IMR-90 (cell line): Measurements from ENCODE around the gene DYNC1H1. TPM values are rescaled to one million over a fixed set of nuclear protein-coding genes. Genes with fewer than 3 reads are reported as not detected.

Source experiments
- ATAC-seq: fragments of 200-7000 bp; cut with Tn5 transposase; 2 replicates; pipeline ENCODE4 v1.9.1; 2020; ENCODE audit warnings: low read depth, mild to moderate bottlenecking, moderate library complexity
- BruUV-seq: library from RNA; stranded (reverse); fragments of 400-500 nt; replicated peaks from 2 replicates; lab custom pipeline; 2021; lab: Mats Ljungman, UMichigan
- CTCF ChIA-PET: fragments of 300-600 bp; formaldehyde crosslinking; extraction: SDS; loops from one replicate; lab custom pipeline; 2021; ENCODE audit warnings: antibody characterized with exemption; lab: Yijun Ruan, JAX
- POLR2A ChIA-PET: fragments of 300-600 bp; sonication (Branson Sonifier 250); formaldehyde crosslinking; loops from one replicate; lab custom pipeline; 2022; ENCODE audit warnings: antibody characterized with exemption; ENCODE audit not compliant: unreplicated experiment; lab: Charles Lee
- DNase-seq: peaks from one replicate; pipeline ENCODE4 v3.0.0; 2013
- H2AFZ ChIP-seq: replicated peaks from 2 replicates; pipeline ENCODE3; 2013; ENCODE audit warnings: low read length, mild to moderate bottlenecking; ENCODE audit not compliant: poor library complexity
- H2AK5ac ChIP-seq: 2 replicates; pipeline ENCODE4 v1.6.1; 2013; ENCODE audit warnings: low read depth, low read length, inconsistent platforms
- H2AK9ac ChIP-seq: replicated peaks from 2 replicates; pipeline ENCODE3; 2013; ENCODE audit warnings: mild to moderate bottlenecking, low read depth, low read length, moderate library complexity; ENCODE audit not compliant: poor library complexity
- H2BK120ac ChIP-seq: 2 replicates; pipeline ENCODE4 v1.6.1; 2013; ENCODE audit warnings: low read depth, low read length, inconsistent platforms
- H2BK15ac ChIP-seq: 3 replicates; pipeline ENCODE4 v1.6.1; 2013; ENCODE audit warnings: low read depth, low read length, inconsistent platforms
- H2BK20ac ChIP-seq: 2 replicates; pipeline ENCODE4 v1.6.1; 2013; ENCODE audit warnings: low read depth, mild to moderate bottlenecking, inconsistent platforms, low read length, moderate library complexity
- H2BK5ac ChIP-seq: 2 replicates; pipeline ENCODE4 v1.6.1; 2013; ENCODE audit warnings: mild to moderate bottlenecking, low read depth, low read length, inconsistent platforms; ENCODE audit not compliant: poor library complexity, severe bottlenecking
- H3K14ac ChIP-seq: replicated peaks from 2 replicates; pipeline ENCODE4 v1.6.1; 2013; ENCODE audit warnings: low read depth, low read length, inconsistent platforms
- H3K18ac ChIP-seq: 2 replicates; pipeline ENCODE4 v1.6.1; 2013; ENCODE audit warnings: low read depth, low read length, control low read depth
- H3K23ac ChIP-seq: 2 replicates; pipeline ENCODE4 v1.6.1; 2013; ENCODE audit warnings: low read depth, low read length, inconsistent platforms
- H3K27ac ChIP-seq: 2 replicates; pipeline ENCODE4 v1.5.1; 2013; ENCODE audit warnings: mild to moderate bottlenecking, control low read depth, low read length; ENCODE audit not compliant: insufficient read depth
- H3K27me3 ChIP-seq: 2 replicates; pipeline ENCODE4 v1.6.1; 2013; ENCODE audit warnings: low read length; ENCODE audit not compliant: control insufficient read depth, insufficient read depth
- H3K36me3 ChIP-seq: 2 replicates; pipeline ENCODE4 v1.6.1; 2013; ENCODE audit warnings: low read length, mixed read lengths; ENCODE audit not compliant: control insufficient read depth, insufficient read depth
- H3K4ac ChIP-seq: 2 replicates; pipeline ENCODE4 v1.6.1; 2013; ENCODE audit warnings: low read depth, low read length, inconsistent platforms
- H3K4me1 ChIP-seq: 2 replicates; pipeline ENCODE4 v1.6.1; 2013; ENCODE audit warnings: low read length, mixed read lengths; ENCODE audit not compliant: control insufficient read depth, insufficient read depth
- H3K4me2 ChIP-seq: 2 replicates; pipeline ENCODE4 v1.6.1; 2013; ENCODE audit warnings: low read depth, mild to moderate bottlenecking, control low read depth, low read length, moderate library complexity
- H3K4me3 ChIP-seq: 2 replicates; pipeline ENCODE4 v1.5.1; 2013; ENCODE audit warnings: low read depth, mild to moderate bottlenecking, control low read depth, low read length, moderate library complexity; ENCODE audit not compliant: insufficient read depth
- H3K56ac ChIP-seq: 2 replicates; pipeline ENCODE4 v1.6.1; 2013; ENCODE audit warnings: low read length, inconsistent platforms; ENCODE audit not compliant: insufficient read depth; ENCODE audit errors: extremely low read depth
- H3K79me1 ChIP-seq, 2 experiments: 2 replicates each; pipeline ENCODE4 v1.6.1; 2013; ENCODE audit warnings: low read length in 2 of 2, inconsistent platforms in 1 of 2, low read depth in 1 of 2
- H3K9ac ChIP-seq: 2 replicates; pipeline ENCODE4 v1.6.1; 2013; ENCODE audit warnings: low read depth, low read length, control low read depth
- H3K9me1 ChIP-seq: 2 replicates; pipeline ENCODE4 v1.6.1; 2013; ENCODE audit warnings: low read length, inconsistent platforms; ENCODE audit not compliant: insufficient read depth
- H3K9me3 ChIP-seq: 2 replicates; pipeline ENCODE4 v1.6.1; 2013; ENCODE audit warnings: low read length; ENCODE audit not compliant: control insufficient read depth, insufficient read depth
- H4K20me1 ChIP-seq: 2 replicates; pipeline ENCODE4 v1.6.1; 2013; ENCODE audit warnings: low read length, inconsistent platforms; ENCODE audit not compliant: insufficient read depth
- H4K5ac ChIP-seq: 2 replicates; pipeline ENCODE4 v1.6.1; 2013; ENCODE audit warnings: mild to moderate bottlenecking, low read depth, low read length, control low read depth
- H4K8ac ChIP-seq, 2 experiments: 2 replicates each; pipeline ENCODE4 v1.6.1; 2013; ENCODE audit warnings: low read depth in 2 of 2, low read length in 2 of 2, control low read depth in 1 of 2, inconsistent platforms in 1 of 2
- H4K91ac ChIP-seq: 2 replicates; pipeline ENCODE4 v1.6.1; 2013; ENCODE audit warnings: low read depth, low read length, inconsistent platforms; ENCODE audit not compliant: insufficient read depth
- BHLHE40 ChIP-seq: fragments of 150-350 bp; IDR thresholded peaks from 2 replicates; pipeline ENCODE4 v1.6.1; 2016; ENCODE audit warnings: mild to moderate bottlenecking, low read depth, low read length
- CEBPB ChIP-seq: IDR thresholded peaks from 2 replicates; pipeline ENCODE4 v1.6.1; 2012; ENCODE audit warnings: low read depth, low read length, improper control_type of control experiment
- CHD1 ChIP-seq: IDR thresholded peaks from 2 replicates; pipeline ENCODE4 v1.6.1; 2012; ENCODE audit warnings: low read depth, low read length, improper control_type of control experiment
- FOS ChIP-seq: fragments of 150-350 bp; IDR thresholded peaks from 2 replicates; pipeline ENCODE4 v1.6.1; 2016; ENCODE audit warnings: low read depth, low read length
- MAFK ChIP-seq: IDR thresholded peaks from 2 replicates; pipeline ENCODE4 v1.6.1; 2012; ENCODE audit warnings: low read depth, low read length, improper control_type of control experiment
- MAZ ChIP-seq: IDR thresholded peaks from 2 replicates; pipeline ENCODE4 v1.6.1; 2012; ENCODE audit warnings: low read depth, mild to moderate bottlenecking, low read length, improper control_type of control experiment, moderate library complexity, borderline replicate concordance
- MXI1 ChIP-seq: IDR thresholded peaks from 2 replicates; pipeline ENCODE4 v1.6.1; 2012; ENCODE audit warnings: low read depth, mild to moderate bottlenecking, low read length, moderate library complexity, borderline replicate concordance
- NFE2L2 ChIP-seq: fragments of 150-350 bp; IDR thresholded peaks from 2 replicates; pipeline ENCODE4 v1.6.1; 2016; ENCODE audit warnings: low read depth, mild to moderate bottlenecking, low read length
- POLR2A ChIP-seq: IDR thresholded peaks from 2 replicates; pipeline ENCODE4 v1.6.1; 2012; ENCODE audit warnings: mild to moderate bottlenecking, low read depth, low read length
- RAD21 ChIP-seq: IDR thresholded peaks from 2 replicates; pipeline ENCODE4 v1.6.1; 2012; ENCODE audit warnings: low read length, improper control_type of control experiment
- RCOR1 ChIP-seq: IDR thresholded peaks from 2 replicates; pipeline ENCODE4 v1.6.1; 2012; ENCODE audit warnings: mild to moderate bottlenecking, low read length, improper control_type of control experiment; ENCODE audit not compliant: insufficient replicate concordance
- RFX5 ChIP-seq: IDR thresholded peaks from 2 replicates; pipeline ENCODE4 v1.8.0; 2012; ENCODE audit warnings: low read depth, mild to moderate bottlenecking, low read length, moderate library complexity
- SMC3 ChIP-seq: fragments of 150-350 bp; IDR thresholded peaks from 2 replicates; pipeline ENCODE4 v1.6.1; 2016; ENCODE audit warnings: low read depth, mild to moderate bottlenecking, antibody characterized with exemption, low read length, moderate library complexity
- WGBS, 2 experiments: methylation state at CpG; one replicate each; pipeline versions ENCODE4 v1.1.5 to v1.1.7; 2013; ENCODE audit warnings: missing lambda C conversion rate in 2 of 2; ENCODE audit not compliant: insufficient read length in 1 of 2; ENCODE audit errors: extremely low coverage in 2 of 2; 5-methylcytosine and 5-hydroxymethylcytosine counted together
- dilution Hi-C: fragments of 300-500 bp; cut with HindIII; formaldehyde crosslinking; loops from one replicate; pipeline ENCODE4 v1.14.3; 2018; ENCODE audit warnings: low sequenced_read_pairs; ENCODE audit not compliant: unreplicated experiment
- in situ Hi-C: fragments of 300-500 bp; cut with MboI; formaldehyde crosslinking; loops from 3 replicates; pipeline ENCODE4 v1.14.3; 2019; ENCODE audit warnings: low sequenced_read_pairs, inconsistent platforms, mixed read lengths
- intact Hi-C: fragments of 100-400 bp; cut with micrococcal nuclease; formaldehyde crosslinking; loops from 2 replicates; pipeline ENCODE4 v1.10.0; 2022
- polyA plus RNA-seq, 3 experiments: library from polyadenylated mRNA; depleted of rRNA; stranded (reverse); fragments of >200 nt; gene quantifications; 2 replicates each; pipeline ENCODE4 v1.2.3, GENCODE V29; 2012; ENCODE audit warnings: low replicate concordance in 1 of 3
- total RNA-seq: library from RNA; depleted of rRNA; stranded (reverse); fragments of >200 nt; gene quantifications from 2 replicates; pipeline ENCODE4 v1.2.3, GENCODE V29; 2012
- TF ChIP-seq, protein P1 (sequence below): fragments of 150-350 bp; IDR thresholded peaks from 2 replicates; pipeline ENCODE4 v1.6.1; 2016; ENCODE audit warnings: low read depth, mild to moderate bottlenecking, low read length, moderate library complexity, borderline replicate concordance
- TF ChIP-seq, protein P2 (sequence below): fragments of 150-350 bp; IDR thresholded peaks from 2 replicates; pipeline ENCODE4 v1.6.1; 2017; ENCODE audit warnings: mild to moderate bottlenecking, antibody characterized with exemption, low read length, low read depth
- TF ChIP-seq, protein P3 (sequence below): conservative IDR thresholded peaks from 2 replicates; pipeline ENCODE4 v1.5.1; 2012; ENCODE audit warnings: mild to moderate bottlenecking, low read depth, low read length, improper control_type of control experiment

The DYNC1H1 gene
- total and polyA plus RNA-seq, 2 of the 4 experiments (the other 2 are of a cell fraction): 240 to 670 TPM

DNA sequence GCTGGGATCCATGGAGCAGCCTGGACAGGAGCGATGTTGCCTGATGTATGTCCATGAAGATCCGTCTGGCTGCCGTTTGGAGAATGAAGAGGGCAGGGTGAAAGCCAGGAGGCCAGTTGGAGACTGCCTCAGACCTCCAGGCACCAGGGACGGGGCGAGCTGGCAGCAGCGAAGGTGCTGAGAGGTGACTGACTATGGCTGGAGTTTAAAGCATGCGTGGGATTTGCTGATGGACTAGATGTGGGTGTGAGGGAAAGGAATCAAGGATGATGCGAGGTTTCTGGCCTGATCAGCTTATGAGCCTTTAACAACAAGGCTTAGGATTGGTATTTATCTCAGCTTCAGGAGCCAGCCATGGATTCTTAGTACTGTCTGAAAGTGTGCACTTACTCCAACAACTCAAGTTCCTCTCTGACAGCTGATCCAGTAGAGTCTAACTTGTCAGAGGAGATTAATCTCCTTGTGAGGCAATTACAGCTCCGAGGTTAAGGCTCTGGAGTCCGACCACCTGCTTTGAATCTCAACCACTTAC lies 49.4 kb downstream of the DYNC1H1 start:
- intact Hi-C loops (no loop called here), dilution Hi-C loops (no loop called here), in situ Hi-C loops (no loop called here)
- Histone ChIP-seq H3K14ac (no peak overlapping the region), H4K91ac (no peak overlapping the region), H3K79me1 (peaks cover 22 to 50% of the 10 kb centered on the region in 2 experiments), H2BK20ac (no peak overlapping the region), H3K56ac (no peak overlapping the region), H3K27ac (no peak overlapping the region), H3K4ac (no peak overlapping the region), H3K18ac (no peak overlapping the region), H3K4me3 (no peak overlapping the region), H3K4me2 (no peak overlapping the region), H3K27me3 (no peaks in the 10 kb centered on the region), H3K36me3 (peaks cover 86% of the 10 kb centered on the region), H3K23ac (no peak overlapping the region), H3K9ac (no peak overlapping the region), H3K9me3 (no peaks in the 10 kb centered on the region), H2AK9ac (no peak overlapping the region), H4K20me1 (peaks cover 15% of the 10 kb centered on the region; the same call in 1 of the 2 replicates), H2BK120ac (no peak overlapping the region), H3K4me1 (no peaks in the 10 kb centered on the region), H2AFZ (no peak overlapping the region), H2BK5ac (no peak overlapping the region), H3K9me1 (peaks cover 6% of the 10 kb centered on the region; the same call in 1 of the 2 replicates), H2BK15ac (no peak overlapping the region), H4K8ac (no peak overlapping the region), H2AK5ac (no peak overlapping the region), H4K5ac (no peak overlapping the region)
- BruUV-seq: no TSS peak
- WGBS, 2 experiments: 94% methylated on average over 7 of the region's 10 CpGs; no CpG with 5 or more reads in 1 of the 2 experiments
- CTCF ChIA-PET: no interaction called here
- no peak; the same call in 1 of the 2 replicates for ATAC-seq
- DNase-seq: no peak
- POLR2A ChIA-PET: no interaction called here
- TF ChIP-seq MXI1 (no peak), RAD21 (no peak), SMC3 (no peak), MAZ (no peak), MAFK (no peak), BHLHE40 (no peak), RFX5 (no peak), NFE2L2 (no peak), FOS (no peak), CHD1 (no peak), POLR2A (no peak), RCOR1 (no peak), CEBPB (no peak)
- TF ChIP-seq, protein P1, sequence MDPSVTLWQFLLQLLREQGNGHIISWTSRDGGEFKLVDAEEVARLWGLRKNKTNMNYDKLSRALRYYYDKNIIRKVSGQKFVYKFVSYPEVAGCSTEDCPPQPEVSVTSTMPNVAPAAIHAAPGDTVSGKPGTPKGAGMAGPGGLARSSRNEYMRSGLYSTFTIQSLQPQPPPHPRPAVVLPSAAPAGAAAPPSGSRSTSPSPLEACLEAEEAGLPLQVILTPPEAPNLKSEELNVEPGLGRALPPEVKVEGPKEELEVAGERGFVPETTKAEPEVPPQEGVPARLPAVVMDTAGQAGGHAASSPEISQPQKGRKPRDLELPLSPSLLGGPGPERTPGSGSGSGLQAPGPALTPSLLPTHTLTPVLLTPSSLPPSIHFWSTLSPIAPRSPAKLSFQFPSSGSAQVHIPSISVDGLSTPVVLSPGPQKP: no peak
- TF ChIP-seq, protein P2, sequence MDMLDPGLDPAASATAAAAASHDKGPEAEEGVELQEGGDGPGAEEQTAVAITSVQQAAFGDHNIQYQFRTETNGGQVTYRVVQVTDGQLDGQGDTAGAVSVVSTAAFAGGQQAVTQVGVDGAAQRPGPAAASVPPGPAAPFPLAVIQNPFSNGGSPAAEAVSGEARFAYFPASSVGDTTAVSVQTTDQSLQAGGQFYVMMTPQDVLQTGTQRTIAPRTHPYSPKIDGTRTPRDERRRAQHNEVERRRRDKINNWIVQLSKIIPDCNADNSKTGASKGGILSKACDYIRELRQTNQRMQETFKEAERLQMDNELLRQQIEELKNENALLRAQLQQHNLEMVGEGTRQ: no peak
- TF ChIP-seq, protein P3, sequence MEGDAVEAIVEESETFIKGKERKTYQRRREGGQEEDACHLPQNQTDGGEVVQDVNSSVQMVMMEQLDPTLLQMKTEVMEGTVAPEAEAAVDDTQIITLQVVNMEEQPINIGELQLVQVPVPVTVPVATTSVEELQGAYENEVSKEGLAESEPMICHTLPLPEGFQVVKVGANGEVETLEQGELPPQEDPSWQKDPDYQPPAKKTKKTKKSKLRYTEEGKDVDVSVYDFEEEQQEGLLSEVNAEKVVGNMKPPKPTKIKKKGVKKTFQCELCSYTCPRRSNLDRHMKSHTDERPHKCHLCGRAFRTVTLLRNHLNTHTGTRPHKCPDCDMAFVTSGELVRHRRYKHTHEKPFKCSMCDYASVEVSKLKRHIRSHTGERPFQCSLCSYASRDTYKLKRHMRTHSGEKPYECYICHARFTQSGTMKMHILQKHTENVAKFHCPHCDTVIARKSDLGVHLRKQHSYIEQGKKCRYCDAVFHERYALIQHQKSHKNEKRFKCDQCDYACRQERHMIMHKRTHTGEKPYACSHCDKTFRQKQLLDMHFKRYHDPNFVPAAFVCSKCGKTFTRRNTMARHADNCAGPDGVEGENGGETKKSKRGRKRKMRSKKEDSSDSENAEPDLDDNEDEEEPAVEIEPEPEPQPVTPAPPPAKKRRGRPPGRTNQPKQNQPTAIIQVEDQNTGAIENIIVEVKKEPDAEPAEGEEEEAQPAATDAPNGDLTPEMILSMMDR: no peak
